ENCODE measurements around the gene MRPS25.

MRPS25 gene

DNA sequence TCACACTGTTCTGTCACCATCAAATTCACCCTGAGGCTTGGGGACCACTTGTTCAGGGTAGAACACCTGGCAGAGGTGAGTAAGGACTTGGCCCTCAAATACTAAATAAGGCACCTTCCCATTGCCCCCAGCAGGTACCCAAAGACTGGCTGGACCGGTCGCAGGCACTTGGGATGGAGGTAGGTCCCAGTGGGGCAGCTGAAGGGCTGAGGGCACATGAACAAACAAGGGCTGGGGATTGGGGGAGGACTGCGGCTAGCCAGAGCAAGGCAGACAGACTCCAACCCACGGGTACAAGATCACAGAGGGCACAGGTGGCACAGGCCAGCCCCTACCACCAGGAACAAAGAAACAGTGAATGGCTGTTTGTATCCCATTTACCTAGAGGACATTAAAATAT is 1.9 kb downstream of the MRPS25 start:
- TF ChIP-seq OSR1 (CRISPR knock-in tag; IDR thresholded peaks at IDR 0.05) (no peak), ZNF565 (CRISPR knock-in tag; conservative IDR thresholded peaks at IDR 0.05; ENCODE audit: low read depth) (no peak), TOX (CRISPR knock-in tag; IDR thresholded peaks at IDR 0.05; ENCODE audit: borderline replicate concordance) (no peak), RARB (CRISPR knock-in tag; IDR thresholded peaks at IDR 0.05) (no peak), ZNF8 (CRISPR knock-in tag; IDR thresholded peaks at IDR 0.05) (no peak), ZFP3 (CRISPR knock-in tag; IDR thresholded peaks at IDR 0.05) (no peak), PPARA (CRISPR knock-in tag; IDR thresholded peaks at IDR 0.05; ENCODE audit: borderline replicate concordance) (no peak), SNAI2 (CRISPR knock-in tag; IDR thresholded peaks at IDR 0.05) (no peak), CSRNP3 (CRISPR knock-in tag; IDR thresholded peaks at IDR 0.05) (no peak), ISL1 (CRISPR knock-in tag; IDR thresholded peaks at IDR 0.05) (no peak), ZC3H10 (CRISPR knock-in tag; IDR thresholded peaks at IDR 0.05) (no peak), ESRRG (CRISPR knock-in tag; IDR thresholded peaks at IDR 0.05) (no peak)
- TF ChIP-seq, protein P1, sequence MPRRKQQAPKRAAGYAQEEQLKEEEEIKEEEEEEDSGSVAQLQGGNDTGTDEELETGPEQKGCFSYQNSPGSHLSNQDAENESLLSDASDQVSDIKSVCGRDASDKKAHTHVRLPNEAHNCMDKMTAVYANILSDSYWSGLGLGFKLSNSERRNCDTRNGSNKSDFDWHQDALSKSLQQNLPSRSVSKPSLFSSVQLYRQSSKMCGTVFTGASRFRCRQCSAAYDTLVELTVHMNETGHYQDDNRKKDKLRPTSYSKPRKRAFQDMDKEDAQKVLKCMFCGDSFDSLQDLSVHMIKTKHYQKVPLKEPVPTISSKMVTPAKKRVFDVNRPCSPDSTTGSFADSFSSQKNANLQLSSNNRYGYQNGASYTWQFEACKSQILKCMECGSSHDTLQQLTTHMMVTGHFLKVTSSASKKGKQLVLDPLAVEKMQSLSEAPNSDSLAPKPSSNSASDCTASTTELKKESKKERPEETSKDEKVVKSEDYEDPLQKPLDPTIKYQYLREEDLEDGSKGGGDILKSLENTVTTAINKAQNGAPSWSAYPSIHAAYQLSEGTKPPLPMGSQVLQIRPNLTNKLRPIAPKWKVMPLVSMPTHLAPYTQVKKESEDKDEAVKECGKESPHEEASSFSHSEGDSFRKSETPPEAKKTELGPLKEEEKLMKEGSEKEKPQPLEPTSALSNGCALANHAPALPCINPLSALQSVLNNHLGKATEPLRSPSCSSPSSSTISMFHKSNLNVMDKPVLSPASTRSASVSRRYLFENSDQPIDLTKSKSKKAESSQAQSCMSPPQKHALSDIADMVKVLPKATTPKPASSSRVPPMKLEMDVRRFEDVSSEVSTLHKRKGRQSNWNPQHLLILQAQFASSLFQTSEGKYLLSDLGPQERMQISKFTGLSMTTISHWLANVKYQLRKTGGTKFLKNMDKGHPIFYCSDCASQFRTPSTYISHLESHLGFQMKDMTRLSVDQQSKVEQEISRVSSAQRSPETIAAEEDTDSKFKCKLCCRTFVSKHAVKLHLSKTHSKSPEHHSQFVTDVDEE (CRISPR knock-in tag; IDR thresholded peaks at IDR 0.05), result no peak
- TF ChIP-seq, protein P2, sequence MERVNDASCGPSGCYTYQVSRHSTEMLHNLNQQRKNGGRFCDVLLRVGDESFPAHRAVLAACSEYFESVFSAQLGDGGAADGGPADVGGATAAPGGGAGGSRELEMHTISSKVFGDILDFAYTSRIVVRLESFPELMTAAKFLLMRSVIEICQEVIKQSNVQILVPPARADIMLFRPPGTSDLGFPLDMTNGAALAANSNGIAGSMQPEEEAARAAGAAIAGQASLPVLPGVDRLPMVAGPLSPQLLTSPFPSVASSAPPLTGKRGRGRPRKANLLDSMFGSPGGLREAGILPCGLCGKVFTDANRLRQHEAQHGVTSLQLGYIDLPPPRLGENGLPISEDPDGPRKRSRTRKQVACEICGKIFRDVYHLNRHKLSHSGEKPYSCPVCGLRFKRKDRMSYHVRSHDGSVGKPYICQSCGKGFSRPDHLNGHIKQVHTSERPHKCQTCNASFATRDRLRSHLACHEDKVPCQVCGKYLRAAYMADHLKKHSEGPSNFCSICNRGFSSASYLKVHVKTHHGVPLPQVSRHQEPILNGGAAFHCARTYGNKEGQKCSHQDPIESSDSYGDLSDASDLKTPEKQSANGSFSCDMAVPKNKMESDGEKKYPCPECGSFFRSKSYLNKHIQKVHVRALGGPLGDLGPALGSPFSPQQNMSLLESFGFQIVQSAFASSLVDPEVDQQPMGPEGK (CRISPR knock-in tag; IDR thresholded peaks at IDR 0.05; ENCODE audit: borderline replicate concordance), result no peak
- TF ChIP-seq, protein P3, sequence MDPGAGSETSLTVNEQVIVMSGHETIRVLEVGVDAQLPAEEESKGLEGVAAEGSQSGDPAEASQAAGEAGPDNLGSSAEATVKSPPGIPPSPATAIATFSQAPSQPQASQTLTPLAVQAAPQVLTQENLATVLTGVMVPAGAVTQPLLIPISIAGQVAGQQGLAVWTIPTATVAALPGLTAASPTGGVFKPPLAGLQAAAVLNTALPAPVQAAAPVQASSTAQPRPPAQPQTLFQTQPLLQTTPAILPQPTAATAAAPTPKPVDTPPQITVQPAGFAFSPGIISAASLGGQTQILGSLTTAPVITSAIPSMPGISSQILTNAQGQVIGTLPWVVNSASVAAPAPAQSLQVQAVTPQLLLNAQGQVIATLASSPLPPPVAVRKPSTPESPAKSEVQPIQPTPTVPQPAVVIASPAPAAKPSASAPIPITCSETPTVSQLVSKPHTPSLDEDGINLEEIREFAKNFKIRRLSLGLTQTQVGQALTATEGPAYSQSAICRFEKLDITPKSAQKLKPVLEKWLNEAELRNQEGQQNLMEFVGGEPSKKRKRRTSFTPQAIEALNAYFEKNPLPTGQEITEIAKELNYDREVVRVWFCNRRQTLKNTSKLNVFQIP (CRISPR knock-in tag; IDR thresholded peaks at IDR 0.05; ENCODE audit: borderline replicate concordance, low read depth), result no peak
- ATAC-seq, result no peak

GRCh38 chr3:15060029-15060428 is 5.1 kb downstream of the MRPS25 start:
- TF ChIP-seq, protein P1 (CRISPR knock-in tag; IDR thresholded peaks at IDR 0.05), result no peak
- no peak for TF ChIP-seq PPARA (CRISPR knock-in tag; IDR thresholded peaks at IDR 0.05; ENCODE audit: borderline replicate concordance)
- no peak for TF ChIP-seq ZFP30 (CRISPR knock-in tag; IDR thresholded peaks at IDR 0.05)
- TF ChIP-seq ZNF8 (CRISPR knock-in tag; IDR thresholded peaks at IDR 0.05), result no peak
- no peak for TF ChIP-seq ZNF565 (CRISPR knock-in tag; conservative IDR thresholded peaks at IDR 0.05; ENCODE audit: low read depth)
- no peak for TF ChIP-seq TOX (CRISPR knock-in tag; IDR thresholded peaks at IDR 0.05; ENCODE audit: borderline replicate concordance)
- TF ChIP-seq RARB (CRISPR knock-in tag; IDR thresholded peaks at IDR 0.05), result no peak
- ATAC-seq, result no peak

DNA sequence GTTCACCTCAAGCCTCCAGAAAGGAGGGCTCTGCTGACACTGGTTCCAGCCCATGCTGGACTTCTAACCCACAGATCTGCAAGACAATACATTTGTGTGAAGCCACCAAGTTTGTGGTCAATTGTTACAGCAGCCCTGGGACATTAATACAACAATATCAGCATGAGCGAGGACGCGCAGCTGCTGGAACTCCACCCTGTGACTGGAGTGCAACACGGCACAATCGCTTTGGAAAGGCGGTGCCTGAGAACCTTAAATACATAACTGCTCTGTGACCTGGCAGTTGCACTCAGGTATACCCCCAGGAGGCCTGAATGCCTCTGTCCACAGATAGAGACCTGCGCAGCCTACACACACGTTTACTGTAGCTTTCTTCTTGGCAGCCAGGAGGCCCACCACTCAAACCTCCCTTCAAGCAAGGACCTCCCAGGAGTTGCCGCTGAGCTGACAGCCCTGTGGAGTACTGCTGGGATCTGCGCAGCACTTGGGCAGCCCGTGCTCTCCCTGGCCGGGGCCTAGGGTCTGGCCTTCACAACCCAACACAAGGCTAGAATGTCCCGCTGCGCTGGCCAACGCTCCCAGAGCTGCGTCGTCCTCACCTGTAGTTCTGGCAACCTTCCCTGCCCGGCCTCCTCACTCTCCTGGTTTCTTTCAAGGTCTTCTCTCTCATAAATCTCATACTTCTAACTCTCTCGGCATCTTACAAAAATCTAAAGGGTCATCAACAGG is 8.3 kb downstream of the MRPS25 start:
- no peak for ATAC-seq
- TF ChIP-seq OSR1 (CRISPR knock-in tag; IDR thresholded peaks at IDR 0.05) (no peak), TCF4 (CRISPR knock-in tag; IDR thresholded peaks at IDR 0.05; ENCODE audit: borderline replicate concordance) (no peak), GLIS3 (CRISPR knock-in tag; IDR thresholded peaks at IDR 0.05) (no peak), CSDC2 (CRISPR knock-in tag; IDR thresholded peaks at IDR 0.05) (no peak), RARB (CRISPR knock-in tag; IDR thresholded peaks at IDR 0.05) (no peak), BACH2 (CRISPR knock-in tag; IDR thresholded peaks at IDR 0.05; ENCODE audit: borderline replicate concordance) (no peak), ZNF70 (CRISPR knock-in tag; IDR thresholded peaks at IDR 0.05) (no peak), CSRNP3 (CRISPR knock-in tag; IDR thresholded peaks at IDR 0.05) (no peak), TOX (CRISPR knock-in tag; IDR thresholded peaks at IDR 0.05; ENCODE audit: borderline replicate concordance) (no peak)
- TF ChIP-seq, protein P1 (CRISPR knock-in tag; IDR thresholded peaks at IDR 0.05), result no peak

Data from SK-N-SH treated with all-trans-retinoic acid at 6 μM for 48 hours (cell line).